HG02763 (cell line): ENCODE results near the gene TRAPPC2L.
"Not testable (repeated sequence)": the region's sequence is repeated elsewhere in the genome, so short reads cannot be mapped to it uniquely, and the experiment has no call there.

Experiments used
- ATAC-seq: cut with Tn5 transposase; IDR thresholded peaks from one replicate; pipeline ENCODE4 v1.9.1; 2021; ENCODE audit warnings: mild to moderate bottlenecking, moderate library complexity; ENCODE audit not compliant: unreplicated experiment

The TRAPPC2L gene

DNA sequence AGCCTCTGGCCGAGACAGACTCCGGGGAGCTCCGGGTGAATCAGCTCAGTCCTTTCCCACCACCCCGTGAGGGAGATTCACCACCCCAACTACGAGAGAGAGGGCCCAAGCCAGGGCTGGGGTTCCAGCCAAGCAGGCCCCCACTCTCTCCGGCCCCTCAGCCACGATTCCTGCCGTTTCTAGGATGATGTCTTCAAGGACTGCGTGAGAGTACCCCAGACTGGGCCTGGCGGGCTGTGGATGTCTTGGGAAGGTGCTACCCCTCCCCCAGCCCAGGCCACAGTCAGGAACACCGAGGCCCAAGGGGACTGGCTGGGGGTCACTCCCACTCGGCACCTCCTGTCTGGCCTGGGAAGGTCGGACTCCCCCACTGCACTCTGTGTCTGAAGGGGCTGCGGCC lies 31.1 kb downstream of the TRAPPC2L start:
- ATAC-seq: no peak

GRCh38 chr16:88888461-88889387 lies 31.8 kb downstream of the TRAPPC2L start:
- ATAC-seq: no peak

DNA sequence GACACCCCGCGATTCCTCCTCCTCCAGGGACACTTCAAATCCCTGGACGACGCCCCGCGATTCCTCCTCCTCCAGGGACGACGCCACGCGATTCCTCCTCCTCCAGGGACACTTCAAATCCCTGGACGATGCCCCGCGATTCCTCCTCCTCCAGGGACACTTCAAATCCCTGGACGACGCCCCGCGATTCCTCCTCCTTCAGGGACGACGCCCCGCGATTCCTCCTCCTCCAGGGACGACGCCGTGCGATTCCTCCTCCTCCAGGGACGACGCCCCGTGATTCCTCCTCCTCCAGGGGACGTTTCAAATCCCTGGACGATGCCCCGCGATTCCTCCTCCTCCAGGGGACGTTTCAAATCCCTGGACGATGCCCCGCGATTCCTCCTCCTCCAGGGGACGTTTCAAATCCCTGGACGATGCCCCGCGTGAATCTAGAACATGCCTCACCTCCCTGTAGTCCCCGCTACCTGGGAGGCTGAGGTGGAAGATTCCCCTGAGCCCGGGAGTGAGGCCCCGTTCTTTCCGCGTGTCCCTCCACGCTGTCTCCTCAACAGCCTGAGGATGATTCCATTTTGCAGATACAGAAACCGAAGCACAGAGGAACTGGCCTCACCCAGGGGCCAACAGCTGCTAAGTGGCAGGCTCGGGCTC lies 32.9 kb downstream of the TRAPPC2L start:
- ATAC-seq: not testable (repeated sequence)

DNA sequence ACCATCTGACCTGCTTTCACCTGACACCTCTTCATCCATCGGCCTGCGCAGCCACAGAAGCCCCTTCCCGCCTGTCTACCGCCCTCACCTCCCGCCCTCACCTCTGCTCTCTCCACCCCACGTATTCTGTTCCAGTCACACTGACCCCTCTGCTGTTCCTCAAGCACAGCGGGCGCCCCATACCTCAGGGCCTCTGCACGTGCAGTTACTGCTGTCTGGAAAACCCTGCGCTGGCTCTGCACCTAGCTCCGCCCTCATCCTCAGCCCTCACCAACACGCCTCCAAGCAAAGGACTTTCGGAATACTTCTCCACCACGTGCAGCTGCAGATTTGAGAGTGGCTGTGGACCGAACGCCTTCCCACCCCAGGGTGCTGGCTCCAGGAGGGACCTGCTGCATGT lies 34.2 kb downstream of the TRAPPC2L start:
- ATAC-seq: no peak

GRCh38 chr16:88892065-88892464 lies 35.1 kb downstream of the TRAPPC2L start:
- ATAC-seq: no peak

DNA sequence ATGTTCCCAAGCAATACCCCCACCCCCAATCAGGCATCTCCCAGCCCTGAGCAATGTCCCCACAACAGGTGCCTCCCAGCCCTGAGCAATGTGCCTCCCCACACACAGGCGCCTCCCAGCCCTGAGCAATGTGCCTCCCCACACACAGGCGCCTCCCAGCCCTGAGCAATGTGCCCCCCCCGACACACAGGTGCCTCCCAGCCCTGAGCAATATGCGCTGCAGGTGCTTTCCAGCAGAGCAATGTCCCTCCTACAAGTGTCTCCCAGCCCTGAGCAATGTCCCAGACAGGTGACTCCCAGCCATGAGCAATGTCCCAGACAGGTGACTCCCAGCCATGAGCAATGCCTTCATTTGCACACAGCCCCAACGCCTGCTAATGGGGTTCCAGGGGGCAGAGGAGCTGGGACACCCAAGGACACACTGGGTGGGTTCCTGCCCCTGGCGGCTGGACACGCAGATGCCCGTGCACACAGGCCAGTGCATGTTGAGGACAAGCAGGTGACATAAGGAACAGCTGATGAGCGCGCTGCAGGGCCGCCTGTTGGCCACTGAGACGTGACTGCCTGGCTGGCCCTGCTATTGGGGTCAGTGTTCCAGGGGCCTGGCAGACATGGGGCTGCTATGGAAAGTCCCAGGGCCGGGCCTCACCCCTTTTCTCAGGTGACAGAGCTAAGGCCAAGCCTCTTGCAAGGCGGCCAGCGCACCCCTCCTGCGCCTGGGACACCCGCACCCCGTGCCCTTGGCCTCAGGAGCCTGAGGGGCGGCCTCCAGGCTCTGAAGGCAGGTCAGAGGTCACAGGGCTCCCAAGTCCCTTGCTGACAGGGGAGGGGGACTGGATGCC lies 36.4 kb downstream of the TRAPPC2L start:
- no peak for ATAC-seq

DNA sequence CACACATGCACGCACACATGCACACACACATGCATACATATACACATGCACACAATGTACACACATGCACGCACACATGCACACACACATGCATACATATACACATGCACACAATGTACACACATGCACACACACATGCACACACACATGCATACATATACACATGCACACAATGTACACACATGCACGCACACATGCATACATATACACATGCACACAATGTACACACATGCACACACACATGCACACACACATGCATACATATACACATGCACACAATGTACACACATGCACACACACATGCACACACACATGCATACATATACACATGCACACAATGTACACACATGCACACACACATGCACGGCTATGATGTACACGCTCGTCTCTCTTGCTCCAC lies 37.3 kb downstream of the TRAPPC2L start:
- ATAC-seq: not testable (repeated sequence)

GRCh38 chr16:88894681-88895300 lies 37.9 kb downstream of the TRAPPC2L start:
- ATAC-seq: no peak

- ATAC-seq: no peak
These were observed 38.4 kb downstream of the TRAPPC2L start for GRCh38 chr16:88895335-88895734.

DNA sequence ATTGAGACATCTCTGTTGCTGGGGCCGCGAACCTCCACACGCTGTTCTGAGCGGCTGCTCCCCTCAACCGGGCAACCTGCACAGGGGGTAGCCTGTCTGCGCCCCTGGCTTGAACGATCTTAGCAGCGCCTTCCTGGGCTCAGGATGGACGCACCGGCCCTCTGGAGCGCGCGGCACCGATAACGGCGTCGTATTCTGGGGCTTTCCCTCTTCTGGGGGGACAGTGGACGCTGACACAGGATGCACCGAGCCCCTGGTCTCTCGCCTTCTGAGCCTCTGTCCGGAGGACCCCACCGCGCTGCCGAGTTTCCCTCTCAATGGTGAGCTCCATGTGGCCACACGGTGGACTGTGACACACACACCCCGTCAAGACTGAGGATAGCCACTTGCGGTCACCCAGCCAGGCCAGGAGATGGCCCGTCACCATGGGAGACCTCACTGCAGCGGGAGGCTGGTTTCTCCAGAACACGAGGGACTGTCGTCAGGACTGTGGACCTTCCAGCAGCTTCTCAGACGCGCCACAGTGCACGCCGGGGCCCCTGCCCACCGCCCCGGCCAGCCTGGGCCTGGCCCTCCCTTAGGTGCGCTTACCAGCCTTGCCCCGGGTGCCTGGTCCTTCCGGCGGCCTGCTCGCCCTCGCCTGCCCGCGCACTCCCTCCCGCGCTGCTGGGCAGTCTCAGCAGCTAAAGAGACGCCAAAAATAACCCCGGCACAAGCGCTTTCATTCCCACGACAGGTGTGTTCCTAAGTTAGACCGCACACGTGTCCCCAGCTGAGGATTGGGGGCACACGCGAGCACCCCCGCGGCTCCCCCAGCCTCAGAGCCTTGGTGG lies 39.5 kb downstream of the TRAPPC2L start:
- ATAC-seq: no peak

DNA sequence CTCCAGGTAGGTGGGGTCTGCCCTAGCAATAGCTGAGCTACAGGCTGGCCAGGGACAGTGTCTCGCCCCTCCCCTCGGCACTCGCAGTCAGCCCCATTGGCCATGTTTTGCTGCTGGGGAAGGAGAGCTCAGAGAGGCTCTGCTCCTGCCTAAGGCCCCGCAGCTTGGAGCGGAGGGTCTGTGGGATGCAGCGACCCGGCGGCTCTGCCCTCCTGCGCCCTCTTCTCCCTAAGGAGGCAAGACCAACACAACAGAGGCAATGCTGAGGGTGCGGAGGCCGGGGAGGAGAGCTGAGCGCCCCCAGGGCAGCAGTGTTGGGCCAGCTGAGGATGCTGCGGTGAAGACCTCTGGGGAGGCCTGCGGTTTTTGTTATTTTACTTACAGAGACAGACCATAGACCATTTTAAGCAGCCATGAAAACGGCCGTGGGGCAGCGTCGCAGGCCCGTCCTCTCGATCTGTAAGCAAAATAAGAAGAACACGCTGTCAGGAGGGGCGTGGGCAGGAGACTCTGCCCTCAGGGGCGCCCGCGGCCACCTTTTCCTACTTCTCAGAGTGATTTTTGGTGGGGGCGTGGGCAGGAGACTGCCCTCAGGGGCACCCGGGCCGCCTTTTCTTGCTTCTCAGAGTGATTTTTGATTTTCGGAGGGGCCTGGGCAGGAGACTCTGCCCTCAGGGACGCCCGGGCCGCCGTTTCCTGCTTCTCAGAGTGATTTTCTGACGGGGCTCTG lies 40.9 kb downstream of the TRAPPC2L start:
- ATAC-seq: no peak

DNA sequence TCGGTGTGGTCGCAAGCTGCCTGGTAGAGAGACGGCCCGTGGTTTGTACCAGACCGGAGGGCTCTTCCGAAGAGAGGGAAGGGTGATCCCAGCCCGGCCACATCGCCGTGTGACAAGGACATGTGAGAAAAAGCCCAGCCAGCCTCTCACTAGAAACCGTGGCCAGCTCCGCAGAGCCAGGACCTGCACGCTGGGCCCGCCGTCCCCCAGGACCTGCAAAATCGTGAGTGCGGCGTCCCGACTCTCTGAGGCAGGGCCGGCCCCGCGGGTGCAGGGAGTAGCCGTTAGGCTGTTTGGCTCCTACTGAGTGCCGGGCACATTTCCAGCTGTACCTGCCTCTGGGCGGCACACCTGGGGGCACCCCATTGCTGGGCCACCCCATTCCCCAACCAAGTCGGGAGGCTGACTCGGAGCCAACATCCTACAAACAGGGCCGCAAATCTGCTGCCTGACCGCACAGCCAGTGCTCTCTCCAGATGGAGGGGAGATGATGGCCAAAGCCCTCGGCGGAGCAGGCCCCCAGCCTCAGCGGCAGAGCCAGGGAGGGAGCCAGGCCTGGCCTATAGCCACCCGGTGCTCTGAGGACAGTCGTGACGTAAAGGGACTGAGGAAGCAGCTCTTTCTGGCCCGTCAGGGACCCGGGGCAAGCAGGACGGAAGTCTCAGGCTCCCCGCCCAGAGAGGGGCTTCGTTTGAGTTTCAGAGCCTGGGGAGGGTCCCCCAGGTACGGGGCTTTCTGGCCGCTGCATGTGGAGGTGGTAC lies 43.2 kb downstream of the TRAPPC2L start:
- no peak for ATAC-seq

DNA sequence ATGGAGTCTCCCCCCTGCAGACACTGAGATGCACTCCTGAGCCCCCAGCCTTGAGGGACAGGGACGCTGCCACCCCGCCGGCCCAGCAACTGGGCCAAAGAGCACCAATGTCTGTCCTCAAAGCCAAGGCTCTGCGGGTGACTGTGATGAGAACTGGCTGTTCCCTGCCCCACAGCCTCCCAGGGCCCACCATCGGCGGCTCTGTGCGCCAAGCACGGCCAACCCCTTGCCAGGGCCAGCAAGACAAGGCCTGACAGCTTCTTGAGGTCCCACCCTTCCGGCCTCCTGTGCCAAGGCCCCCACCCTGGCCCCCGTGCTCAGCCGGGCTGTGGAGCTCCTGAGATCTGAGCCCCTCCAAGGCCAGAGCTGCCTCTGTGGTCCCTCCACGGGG lies 43.7 kb downstream of the TRAPPC2L start:
- ATAC-seq: no peak

- ATAC-seq: no peak
These were observed 44.9 kb downstream of the TRAPPC2L start for GRCh38 chr16:88901718-88902337.

DNA sequence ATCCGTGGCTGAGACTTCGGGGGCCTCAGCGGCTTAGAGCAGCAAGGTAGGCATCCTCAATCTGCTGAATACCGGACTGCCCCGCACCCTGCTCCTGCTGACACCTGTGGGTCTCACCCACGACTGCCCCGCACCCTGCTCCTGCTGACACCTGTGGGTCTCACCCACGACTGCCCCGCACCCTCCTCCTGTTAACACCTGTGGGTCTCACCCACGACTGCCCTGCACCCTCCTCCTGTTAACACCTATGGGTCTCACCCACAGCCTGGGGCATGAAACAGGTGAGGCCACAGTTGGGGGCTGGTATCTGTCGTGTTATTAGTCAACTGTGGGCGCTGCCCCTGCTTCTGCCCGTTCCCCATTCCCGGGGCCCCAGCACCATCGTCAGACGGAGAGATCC lies 45.8 kb downstream of the TRAPPC2L start:
- ATAC-seq: no peak

- ATAC-seq: no peak
These were observed 46.3 kb downstream of the TRAPPC2L start for GRCh38 chr16:88903267-88903666.

DNA sequence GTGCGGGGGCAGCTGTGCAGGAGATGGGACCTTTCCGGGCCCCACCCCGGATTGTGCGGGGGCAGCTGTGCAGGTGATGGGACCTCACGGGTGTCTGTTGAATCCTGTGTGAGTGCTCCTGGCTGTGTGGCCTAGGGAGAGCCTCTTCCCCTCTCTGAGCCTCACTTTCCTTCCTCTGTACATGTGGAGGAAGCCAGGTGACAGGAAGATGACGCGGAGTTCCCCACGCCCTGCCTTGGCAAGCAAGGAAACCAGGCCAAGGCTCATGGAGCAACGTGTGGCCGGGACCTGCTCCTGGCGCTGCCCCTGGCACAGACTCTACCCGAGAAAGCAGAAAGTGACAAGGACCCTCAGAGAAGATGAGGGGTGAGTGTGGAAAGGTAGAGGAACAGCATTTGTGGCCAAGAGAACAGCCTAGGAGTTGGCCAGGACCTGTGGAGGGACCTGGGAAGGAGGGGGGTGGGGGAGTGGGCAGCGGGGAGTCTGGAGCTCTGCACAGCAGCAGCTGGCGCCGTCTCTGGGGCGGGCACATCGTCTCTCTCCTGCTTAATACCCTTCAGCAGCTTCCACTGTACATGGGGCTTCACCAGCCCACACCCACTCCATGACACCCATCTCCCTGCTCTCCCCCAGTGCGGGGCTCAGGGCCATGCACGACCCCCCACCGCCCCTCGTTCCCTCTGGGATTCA lies 47.9 kb downstream of the TRAPPC2L start:
- ATAC-seq: no peak

GRCh38 chr16:88905563-88905962 lies 48.6 kb downstream of the TRAPPC2L start:
- no peak for ATAC-seq
